RWPE1 (cell line): ENCODE measurements around the gene PLOD2.

ENCODE experiments used
- CTCF ChIA-PET: fragments of 350-600 bp; sonication (Branson Sonifier 250); formaldehyde crosslinking; extraction: SDS; loops from one replicate; lab custom pipeline; 2021; lab: Yijun Ruan, JAX
- POLR2A ChIA-PET: fragments of 400-600 bp; formaldehyde crosslinking; extraction: SDS; loops from one replicate; lab custom pipeline; 2020; ENCODE audit warnings: antibody characterized with exemption; ENCODE audit not compliant: low non-redundant PET; lab: Yijun Ruan, JAX
- DNase-seq: peaks from one replicate; pipeline ENCODE4 v3.0.0; 2012; ENCODE audit warnings: low spot score
- H3K27ac ChIP-seq: fragments of 450-650 bp; 2 replicates; pipeline ENCODE4 v1.5.1; 2017
- CTCF ChIP-seq: fragments of 450-650 bp; conservative IDR thresholded peaks from 2 replicates; pipeline ENCODE4 v1.5.1; 2017; ENCODE audit warnings: low read depth, mild to moderate bottlenecking

Gene PLOD2

GRCh38 chr3:146102885-146103284 lies 58.1 kb downstream of the PLOD2 start:
- ChIA-PET CTCF (interaction anchor here (0.6 kb wide), 1 partner anchor 107 kb away, joined by 5 read pairs; no protein-coding TSS in a partner anchor), POLR2A (no interaction called here)
- TF ChIP-seq CTCF = no peak
- no peak overlapping the region for H3K27ac ChIP-seq
- DNase-seq = no peak

GRCh38 chr3:146101538-146101937 lies 59.4 kb downstream of the PLOD2 start:
- ChIA-PET CTCF (interaction anchor here (0.5 kb wide), 1 partner anchor 95 kb away, joined by 3 read pairs; no protein-coding TSS in a partner anchor), POLR2A (no interaction called here)
- no peak for TF ChIP-seq CTCF
- H3K27ac ChIP-seq = no peak overlapping the region
- no peak for DNase-seq

- CTCF ChIA-PET = interaction anchor here (0.5 kb wide), 1 partner anchor 95 kb away, joined by 3 read pairs; no protein-coding TSS in a partner anchor
- no peak for DNase-seq
- H3K27ac ChIP-seq = no peak overlapping the region
- POLR2A ChIA-PET = no interaction called here
- no peak for TF ChIP-seq CTCF
Measured at GRCh38 chr3:146100825-146101444, 60.0 kb downstream of the PLOD2 start.

GRCh38 chr3:146100180-146100579 lies 60.8 kb downstream of the PLOD2 start:
- no peak overlapping the region for H3K27ac ChIP-seq
- POLR2A ChIA-PET = no interaction called here
- CTCF ChIA-PET = no interaction called here
- DNase-seq = no peak
- no peak for TF ChIP-seq CTCF

GRCh38 chr3:146099316-146099715 lies 61.7 kb downstream of the PLOD2 start:
- H3K27ac ChIP-seq = no peak overlapping the region
- ChIA-PET POLR2A (no interaction called here), CTCF (no interaction called here)
- no peak for TF ChIP-seq CTCF
- no peak for DNase-seq

GRCh38 chr3:146093896-146094295 lies 67.1 kb downstream of the PLOD2 start:
- ChIA-PET CTCF (no interaction called here), POLR2A (no interaction called here)
- TF ChIP-seq CTCF = no peak
- H3K27ac ChIP-seq = no peak overlapping the region
- DNase-seq = no peak
